Effector memory CD8-positive, alpha-beta T cell (primary cell): ENCODE measurements around the gene RALGAPA1.
A peak's percentile ranks its signal among the peaks of the same experiment; 100 is the strongest.
"Not testable (repeated sequence)": the region's sequence is repeated elsewhere in the genome, so short reads cannot be mapped to it uniquely, and the experiment has no call there.

Experiments used
- ATAC-seq: fragments of 150-1000 bp; cut with Tn5 transposase; replicated peaks from 2 replicates; pipeline ENCODE4 v1.10.0; 2021; ENCODE audit warnings: mild to moderate bottlenecking, moderate library complexity
- DNase-seq, 3 experiments: peaks; one replicate each; pipeline ENCODE4 v3.0.0; 2021
- H3K27ac Mint-ChIP-seq, 2 donors: one replicate each; pipeline ENCODE4 v1.8.0; 2022; ENCODE audit warnings: mild to moderate bottlenecking in 2 of 2, mixed read lengths in 2 of 2, moderate library complexity in 2 of 2
- H3K27me3 Mint-ChIP-seq, 2 donors: one replicate each; pipeline ENCODE4 v1.8.0; 2022; ENCODE audit warnings: mixed read lengths in 2 of 2
- H3K36me3 Mint-ChIP-seq: one replicate; pipeline ENCODE4 v1.8.0; 2022; ENCODE audit warnings: mild to moderate bottlenecking, moderate library complexity, mixed read lengths; ENCODE audit not compliant: insufficient read depth
- H3K4me1 Mint-ChIP-seq, 2 donors: one replicate each; pipeline ENCODE4 v1.8.0; 2022; ENCODE audit warnings: low read depth in 2 of 2, mixed read lengths in 2 of 2
- H3K4me3 Mint-ChIP-seq, 2 donors: one replicate each; pipeline ENCODE4 v1.8.0; 2022; ENCODE audit warnings: mild to moderate bottlenecking in 2 of 2, mixed read lengths in 2 of 2, moderate library complexity in 2 of 2
- H3K9me3 Mint-ChIP-seq, 2 donors: one replicate each; pipeline ENCODE4 v1.8.0; 2022; ENCODE audit warnings: mixed read lengths in 2 of 2

Gene RALGAPA1

GRCh38 chr14:35637851-35638250, 171.2 kb downstream of the RALGAPA1 start:
- no peaks in the 10 kb centered on the region for H3K27me3 Mint-ChIP-seq
- ATAC-seq (no peak), DNase-seq (no peak)
- H3K36me3 Mint-ChIP-seq = peaks cover 46% of the 10 kb centered on the region
- H3K4me1 Mint-ChIP-seq = no peaks in the 10 kb centered on the region
- H3K4me3 Mint-ChIP-seq = no peak overlapping the region
- no peak overlapping the region for H3K27ac Mint-ChIP-seq
- H3K9me3 Mint-ChIP-seq = peaks cover 3 to 7% of the 10 kb centered on the region in 2 donors

- no peaks in the 10 kb centered on the region for H3K4me1 Mint-ChIP-seq
- no peak overlapping the region for H3K27ac Mint-ChIP-seq
- H3K36me3 Mint-ChIP-seq = peaks cover 46% of the 10 kb centered on the region
- no peak for DNase-seq
- H3K9me3 Mint-ChIP-seq = peaks cover 2 to 7% of the 10 kb centered on the region in 2 donors
- no peak for ATAC-seq
- no peaks in the 10 kb centered on the region for H3K27me3 Mint-ChIP-seq
- H3K4me3 Mint-ChIP-seq = no peak overlapping the region
These were observed 171.8 kb downstream of the RALGAPA1 start for GRCh38 chr14:35637269-35637668.

GRCh38 chr14:35632676-35633075, 176.4 kb downstream of the RALGAPA1 start:
- no peak for DNase-seq
- peaks cover 25% of the 10 kb centered on the region for H3K36me3 Mint-ChIP-seq

GRCh38 chr14:35632271-35632670, 176.8 kb downstream of the RALGAPA1 start:
- Mint-ChIP-seq H3K4me1 (peaks cover 0 to 3% of the 10 kb centered on the region in 2 donors), H3K9me3 (peaks cover 0 to 3% of the 10 kb centered on the region in 2 donors), H3K4me3 (no peak overlapping the region), H3K27ac (no peak overlapping the region), H3K27me3 (no peaks in the 10 kb centered on the region), H3K36me3 (peaks cover 26% of the 10 kb centered on the region)
- ATAC-seq (no peak), DNase-seq (no peak)

More at GRCh38 chr14:35632676-35633075, 176.4 kb downstream of the RALGAPA1 start:
- H3K9me3 Mint-ChIP-seq = peaks cover 0 to 7% of the 10 kb centered on the region in 2 donors
- peaks cover 0 to 3% of the 10 kb centered on the region in 2 donors for H3K4me1 Mint-ChIP-seq
- no peak overlapping the region for H3K4me3 Mint-ChIP-seq
- no peak overlapping the region for H3K27ac Mint-ChIP-seq
- H3K27me3 Mint-ChIP-seq = no peaks in the 10 kb centered on the region
- ATAC-seq = no peak

- Mint-ChIP-seq H3K4me1 (peaks cover 0 to 3% of the 10 kb centered on the region in 2 donors), H3K27me3 (no peaks in the 10 kb centered on the region), H3K27ac (no peak overlapping the region), H3K9me3 (no peaks in the 10 kb centered on the region), H3K4me3 (no peak overlapping the region), H3K36me3 (peaks cover 19% of the 10 kb centered on the region)
- DNase-seq = no peak
- no peak for ATAC-seq
These were observed 177.9 kb downstream of the RALGAPA1 start for GRCh38 chr14:35631071-35631805.

GRCh38 chr14:35628989-35629388, 180.1 kb downstream of the RALGAPA1 start:
- H3K36me3 Mint-ChIP-seq = peaks cover 18% of the 10 kb centered on the region
- no peak overlapping the region for H3K4me3 Mint-ChIP-seq
- peaks cover 0 to 3% of the 10 kb centered on the region in 2 donors for H3K4me1 Mint-ChIP-seq
- H3K27me3 Mint-ChIP-seq = no peaks in the 10 kb centered on the region
- H3K27ac Mint-ChIP-seq = peak overlapping the region in 1 of 2 donors; percentile 25
- no peak for ATAC-seq
- no peaks in the 10 kb centered on the region for H3K9me3 Mint-ChIP-seq
- DNase-seq = no peak

- H3K27me3 Mint-ChIP-seq, H3K27ac Mint-ChIP-seq, H3K4me3 Mint-ChIP-seq, H3K9me3 Mint-ChIP-seq, H3K4me1 Mint-ChIP-seq, DNase-seq, ATAC-seq: not testable (repeated sequence)
- H3K36me3 Mint-ChIP-seq = peaks cover 26% of the 10 kb centered on the region
These were observed 182.1 kb downstream of the RALGAPA1 start for GRCh38 chr14:35626947-35627346.

- H3K36me3 Mint-ChIP-seq = peaks cover 29% of the 10 kb centered on the region
- H3K4me3 Mint-ChIP-seq, H3K27me3 Mint-ChIP-seq, ATAC-seq, DNase-seq, H3K4me1 Mint-ChIP-seq, H3K27ac Mint-ChIP-seq, H3K9me3 Mint-ChIP-seq: not testable (repeated sequence)
These were observed 187.1 kb downstream of the RALGAPA1 start for GRCh38 chr14:35621996-35622395.

DNA sequence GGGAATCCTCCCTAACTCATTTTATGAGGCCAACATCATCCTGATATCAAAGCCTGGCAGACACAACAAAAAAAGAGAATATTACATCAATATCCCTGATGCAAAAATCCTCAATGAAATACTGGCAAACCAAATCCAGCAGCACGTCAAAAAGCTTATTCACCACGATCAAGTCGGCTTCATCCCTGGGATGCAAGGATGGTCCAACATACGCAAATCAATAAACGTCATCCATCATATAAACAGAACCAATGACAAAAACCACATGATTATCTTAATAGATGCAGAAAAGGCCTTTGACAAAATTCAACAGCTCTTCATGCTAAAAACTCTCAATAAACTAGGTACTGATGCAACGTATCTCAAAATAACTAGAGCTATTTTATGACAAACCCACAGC, 189.1 kb downstream of the RALGAPA1 start:
- not testable (repeated sequence) for H3K4me3 Mint-ChIP-seq, H3K9me3 Mint-ChIP-seq, ATAC-seq, DNase-seq, H3K27ac Mint-ChIP-seq, H3K27me3 Mint-ChIP-seq
- peaks cover 32% of the 10 kb centered on the region for H3K36me3 Mint-ChIP-seq
- peaks cover 4 to 13% of the 10 kb centered on the region in 2 donors for H3K4me1 Mint-ChIP-seq

DNA sequence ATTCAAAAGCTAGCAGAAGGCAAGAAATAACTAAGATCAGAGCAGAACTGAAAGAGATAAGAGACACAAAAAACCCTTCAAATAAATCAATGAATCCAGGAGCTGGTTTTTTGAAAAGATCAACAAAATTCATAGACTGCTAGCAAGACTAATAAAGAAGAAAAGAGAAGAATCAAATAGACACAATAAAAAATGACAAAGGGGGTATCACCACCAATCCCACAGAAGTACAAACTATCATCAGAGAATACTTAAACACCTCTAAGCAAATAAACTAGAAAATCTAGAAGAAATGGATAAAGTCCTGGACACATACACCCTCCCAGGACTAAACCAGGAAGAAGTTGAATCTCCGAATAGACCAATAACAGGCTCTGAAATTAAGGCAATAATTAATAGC, 189.6 kb downstream of the RALGAPA1 start:
- not testable (repeated sequence) for H3K27me3 Mint-ChIP-seq, H3K9me3 Mint-ChIP-seq, DNase-seq, H3K27ac Mint-ChIP-seq, ATAC-seq, H3K4me3 Mint-ChIP-seq
- Mint-ChIP-seq H3K36me3 (peaks cover 27% of the 10 kb centered on the region), H3K4me1 (peaks cover 4 to 13% of the 10 kb centered on the region in 2 donors)

DNA sequence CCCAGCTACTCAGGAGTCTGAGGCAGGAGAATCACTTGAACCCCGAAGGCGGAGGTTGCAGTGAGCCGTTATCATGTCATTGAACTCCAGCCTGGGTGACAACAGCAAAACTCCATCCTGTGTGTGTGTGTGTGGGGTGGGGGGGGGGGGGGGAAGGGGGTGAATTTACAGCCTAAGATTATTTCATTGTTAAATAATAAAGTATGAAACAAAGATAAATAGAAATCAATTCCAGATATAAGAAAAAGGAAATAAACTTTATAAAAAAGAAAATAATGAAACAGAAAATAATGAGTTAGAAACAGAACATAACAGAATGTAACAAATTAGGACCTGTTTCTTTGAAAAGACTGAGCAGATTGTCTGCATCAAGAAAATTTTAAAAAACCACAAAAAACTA, 191.6 kb downstream of the RALGAPA1 start:
- no peak for DNase-seq
- no peak for ATAC-seq
- peaks cover 4 to 16% of the 10 kb centered on the region in 2 donors for H3K4me1 Mint-ChIP-seq
- H3K27me3 Mint-ChIP-seq = no peaks in the 10 kb centered on the region
- H3K36me3 Mint-ChIP-seq = peaks cover 18% of the 10 kb centered on the region
- no peaks in the 10 kb centered on the region for H3K9me3 Mint-ChIP-seq
- no peak overlapping the region for H3K4me3 Mint-ChIP-seq
- H3K27ac Mint-ChIP-seq = no peak overlapping the region

DNA sequence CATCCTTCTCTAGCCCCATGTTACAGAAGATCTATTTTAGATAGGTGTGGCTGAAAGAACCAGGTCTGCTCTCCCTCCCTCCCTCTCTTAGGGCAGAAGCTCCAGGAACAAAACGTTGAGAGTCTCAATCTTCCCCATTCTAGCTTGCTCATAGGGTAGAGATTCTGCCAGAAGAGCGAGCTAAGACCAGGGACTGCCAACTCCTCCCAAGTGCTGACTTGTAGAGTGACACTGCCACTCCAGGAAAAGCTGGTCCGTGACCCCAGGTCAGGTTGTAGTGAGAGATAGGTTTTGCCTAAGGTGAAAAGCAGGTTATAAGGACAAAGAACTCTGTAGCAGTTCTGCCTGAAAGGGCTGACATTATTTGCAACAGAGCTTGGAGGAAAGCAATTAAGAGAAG, 201.7 kb downstream of the RALGAPA1 start:
- no peak for ATAC-seq

DNA sequence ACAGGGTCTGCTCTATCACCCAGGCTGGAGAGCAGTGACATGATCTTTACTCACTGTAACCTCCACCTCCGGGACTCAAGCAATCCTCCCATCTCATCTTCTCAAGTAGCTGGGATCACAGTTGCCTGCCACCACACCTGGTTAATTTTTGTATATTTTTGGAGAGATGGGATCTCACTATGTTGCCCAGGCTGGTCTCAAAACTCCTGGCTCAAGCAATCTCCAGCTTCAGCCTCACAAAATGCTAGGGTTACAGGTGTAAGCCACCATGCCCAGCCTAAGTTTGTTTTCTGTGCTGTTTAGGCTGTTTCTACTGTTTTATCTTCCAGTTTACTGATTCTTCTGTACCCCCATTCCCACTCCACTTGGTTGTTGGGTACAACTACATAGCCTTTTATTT, 208.8 kb downstream of the RALGAPA1 start:
- H3K27me3 Mint-ChIP-seq = no peaks in the 10 kb centered on the region
- peaks cover 26% of the 10 kb centered on the region for H3K36me3 Mint-ChIP-seq
- H3K4me3 Mint-ChIP-seq = no peak overlapping the region
- no peak for ATAC-seq
- H3K27ac Mint-ChIP-seq = peak overlapping the region in 1 of 2 donors; percentile 20
- peaks cover 0 to 3% of the 10 kb centered on the region in 2 donors for H3K9me3 Mint-ChIP-seq
- DNase-seq = no peak
- no peaks in the 10 kb centered on the region for H3K4me1 Mint-ChIP-seq

More for the DNA sequence above, 201.7 kb downstream of the RALGAPA1 start:
- H3K9me3 Mint-ChIP-seq = no peaks in the 10 kb centered on the region
- H3K27me3 Mint-ChIP-seq = no peaks in the 10 kb centered on the region
- no peak overlapping the region for H3K27ac Mint-ChIP-seq
- no peak overlapping the region for H3K4me3 Mint-ChIP-seq
- H3K4me1 Mint-ChIP-seq = peaks cover 0 to 4% of the 10 kb centered on the region in 2 donors
- no peak for DNase-seq
- peaks cover 39% of the 10 kb centered on the region for H3K36me3 Mint-ChIP-seq

DNA sequence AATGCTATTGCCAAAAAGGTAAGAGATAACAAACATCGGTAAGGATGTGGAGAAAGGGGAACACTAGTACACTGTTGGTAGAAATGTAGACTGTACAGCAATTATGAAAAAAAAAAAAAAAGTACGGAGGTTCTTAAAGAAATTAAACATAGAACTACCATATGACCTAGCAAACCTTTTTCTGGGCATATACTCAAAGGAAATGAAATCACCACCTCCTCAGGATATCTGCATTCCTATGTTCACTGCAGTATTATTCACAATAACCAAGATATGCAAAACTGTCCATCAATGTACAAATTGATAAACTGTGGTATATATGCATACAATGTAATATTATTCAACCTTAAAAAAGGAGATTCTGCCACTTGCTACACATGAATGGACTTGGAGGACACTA, 214.5 kb downstream of the RALGAPA1 start:
- Mint-ChIP-seq H3K4me3 (no peak overlapping the region), H3K27ac (no peak overlapping the region), H3K36me3 (peaks cover 3% of the 10 kb centered on the region), H3K27me3 (no peaks in the 10 kb centered on the region), H3K4me1 (peaks cover 0 to 6% of the 10 kb centered on the region in 2 donors), H3K9me3 (no peaks in the 10 kb centered on the region)
- no peak for DNase-seq
- no peak for ATAC-seq
